Measurements from ENCODE around the gene ITPK1.
"Not testable (repeated sequence)": the region's sequence is repeated elsewhere in the genome, so short reads cannot be mapped to it uniquely, and the experiment has no call there.

The ITPK1 gene

GRCh38 chr14:93128725-93129459, 13.2 kb upstream of the ITPK1 start:
- no peak for DNase-seq (ENCODE audit: low read depth)

- no peak for DNase-seq (ENCODE audit: low read depth)
Observed at GRCh38 chr14:93126111-93126510, 10.4 kb upstream of the ITPK1 start.

- DNase-seq (ENCODE audit: low read depth): no peak
Observed at GRCh38 chr14:93122826-93123225, 7.1 kb upstream of the ITPK1 start.

DNA sequence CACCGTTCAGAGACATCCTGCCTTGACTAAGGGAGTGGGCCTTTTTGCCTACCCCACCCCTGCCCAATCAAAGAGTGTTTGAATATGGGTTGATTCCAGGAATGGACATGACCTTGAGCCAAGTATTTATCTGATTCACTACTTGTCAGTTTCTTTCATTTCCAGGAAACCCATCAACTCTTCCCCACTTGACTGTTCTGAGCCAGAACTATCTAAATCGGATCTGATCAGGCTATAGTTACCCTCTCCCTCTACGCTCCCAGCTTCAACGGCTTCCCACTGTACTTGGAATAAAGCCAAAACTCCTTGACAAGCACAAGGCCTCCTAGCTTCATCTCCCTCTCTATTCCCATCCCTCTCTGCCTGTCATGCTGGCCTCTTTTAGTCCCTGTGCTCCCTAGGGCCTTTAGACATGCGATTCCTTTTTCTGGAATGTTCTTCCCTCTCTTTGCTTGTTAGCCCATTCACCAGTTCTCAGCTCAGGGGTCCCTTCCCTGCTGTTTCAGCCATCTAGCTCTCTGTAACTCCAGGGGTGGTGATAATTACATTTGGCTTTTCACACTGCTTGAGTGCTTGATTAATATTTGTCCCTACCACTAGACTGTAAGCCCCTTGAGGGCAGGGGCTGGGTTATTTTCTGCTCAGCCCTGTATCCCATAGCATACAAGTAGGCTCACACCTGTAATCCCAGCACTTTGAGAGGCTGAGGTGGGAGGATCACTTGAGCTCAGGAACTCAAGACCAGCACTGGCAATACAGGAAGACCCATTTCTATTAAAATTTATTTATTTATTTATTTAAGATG, 5.5 kb upstream of the ITPK1 start:
- DNase-seq (ENCODE audit: low read depth): no peak

GRCh38 chr14:93120517-93120916, 4.8 kb upstream of the ITPK1 start:
- DNase-seq (ENCODE audit: low read depth): no peak

- no peak for DNase-seq (ENCODE audit: low read depth)
Observed at GRCh38 chr14:93116676-93117200, 1.0 kb upstream of the ITPK1 start.

- peak; percentile 71 for DNase-seq (ENCODE audit: low read depth)
Observed at GRCh38 chr14:93115069-93115820, 480 bp downstream of the ITPK1 start.

DNA sequence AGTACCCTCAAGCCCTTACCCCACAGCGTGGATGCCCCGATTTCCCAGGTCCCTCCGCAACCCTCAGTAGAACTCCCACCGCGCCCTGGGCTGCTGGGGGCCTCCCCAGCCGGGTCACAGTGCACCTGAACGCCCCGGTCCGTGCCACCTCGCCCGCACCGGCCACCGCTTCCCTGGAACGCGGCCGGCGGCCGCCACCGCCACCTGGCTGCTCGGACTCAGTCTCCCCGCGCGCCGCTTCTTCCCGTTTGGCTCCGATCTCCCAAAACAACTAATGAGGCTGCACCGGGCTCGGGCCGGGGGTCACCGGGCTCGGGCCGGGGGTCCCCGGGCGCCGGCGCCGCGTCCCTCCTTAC, 1.0 kb downstream of the ITPK1 start:
- DNase-seq (ENCODE audit: low read depth): no peak

DNA sequence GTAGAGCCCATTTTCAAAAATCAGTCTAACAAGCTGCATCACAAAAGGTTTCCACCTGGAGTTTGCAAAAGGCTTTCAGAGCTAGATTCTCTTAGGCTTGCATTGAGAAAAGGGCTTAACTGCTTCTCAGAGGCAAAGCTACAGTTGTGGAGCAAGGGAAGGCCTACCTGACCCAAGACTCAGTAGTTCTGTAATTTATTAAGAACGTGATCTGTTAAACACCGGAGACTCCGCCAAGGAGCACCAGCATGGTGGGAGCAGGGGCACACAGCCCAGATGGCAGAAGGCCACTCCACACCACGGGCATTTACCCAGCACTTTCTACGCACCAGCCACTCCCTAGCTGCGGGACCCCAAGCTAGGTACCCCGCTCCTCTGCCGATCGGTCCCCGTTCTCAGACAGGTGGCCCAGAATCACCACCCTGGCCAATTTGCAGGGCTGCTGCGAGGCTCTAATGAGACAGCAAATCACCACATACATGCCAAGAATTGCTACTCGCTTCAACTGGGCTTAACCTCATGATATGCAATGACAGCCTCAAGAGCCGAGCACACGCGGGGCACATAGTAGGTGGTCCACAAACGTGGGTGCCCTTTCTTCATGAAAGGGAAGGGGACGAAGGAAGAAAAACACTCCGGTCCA, 1.5 kb downstream of the ITPK1 start:
- no peak for DNase-seq (ENCODE audit: low read depth)

DNA sequence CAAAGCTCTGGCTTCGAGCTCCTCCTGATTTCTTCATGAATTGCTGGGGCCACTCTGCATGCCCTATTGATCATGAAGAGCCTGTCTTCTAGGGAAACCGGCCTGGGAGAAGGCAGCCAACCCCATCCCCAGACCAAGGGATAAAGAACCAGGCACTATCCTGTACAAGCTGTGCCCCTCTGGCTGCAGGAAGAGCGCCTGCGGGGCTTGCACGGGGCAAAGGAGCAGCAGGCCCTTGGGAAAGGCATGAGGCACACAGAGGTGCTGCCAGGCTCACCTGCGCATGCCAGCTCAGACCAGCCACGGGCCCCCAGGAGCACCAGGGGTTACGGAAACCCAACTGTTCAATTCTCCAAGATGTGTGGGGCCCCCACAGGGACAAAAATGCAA, 2.1 kb downstream of the ITPK1 start:
- no peak for DNase-seq (ENCODE audit: low read depth)

DNA sequence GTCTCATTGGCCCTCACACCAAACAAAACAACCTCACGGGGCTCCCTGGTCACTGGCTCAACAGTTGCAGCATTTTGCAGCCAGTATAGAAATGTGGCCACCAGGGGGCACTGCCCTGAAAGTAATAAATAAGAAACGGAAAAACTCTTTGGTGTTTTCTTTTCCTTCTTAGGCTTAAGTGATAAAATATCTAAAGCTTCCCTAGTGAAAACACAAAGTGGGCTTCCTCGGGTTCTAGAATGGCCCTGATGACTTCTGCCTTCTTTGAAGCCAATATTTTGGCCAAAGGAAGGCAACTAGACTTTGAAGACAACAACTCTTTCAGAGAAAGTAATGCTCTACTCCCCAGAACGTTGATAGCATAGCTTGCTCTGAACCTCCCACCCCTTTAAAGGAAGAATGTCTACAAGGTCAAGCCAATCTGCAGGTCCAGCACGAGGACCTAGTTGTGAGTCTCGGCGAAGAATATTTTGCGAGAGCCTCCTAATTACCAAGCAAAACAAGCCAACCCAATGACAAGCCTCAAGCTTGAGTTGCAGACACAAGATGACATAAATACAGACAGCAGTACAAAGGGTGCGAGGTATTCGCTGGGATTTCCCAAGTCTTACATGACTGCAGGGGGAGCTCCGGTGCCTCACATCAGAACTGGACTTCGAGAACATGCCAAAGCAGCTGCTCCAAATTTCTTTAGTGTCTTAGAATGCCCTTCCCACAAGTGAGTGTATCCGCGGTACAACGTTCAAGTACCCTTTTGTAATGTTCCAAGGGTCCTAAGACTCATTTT, 2.6 kb downstream of the ITPK1 start:
- DNase-seq (ENCODE audit: low read depth): peak; percentile 69

DNA sequence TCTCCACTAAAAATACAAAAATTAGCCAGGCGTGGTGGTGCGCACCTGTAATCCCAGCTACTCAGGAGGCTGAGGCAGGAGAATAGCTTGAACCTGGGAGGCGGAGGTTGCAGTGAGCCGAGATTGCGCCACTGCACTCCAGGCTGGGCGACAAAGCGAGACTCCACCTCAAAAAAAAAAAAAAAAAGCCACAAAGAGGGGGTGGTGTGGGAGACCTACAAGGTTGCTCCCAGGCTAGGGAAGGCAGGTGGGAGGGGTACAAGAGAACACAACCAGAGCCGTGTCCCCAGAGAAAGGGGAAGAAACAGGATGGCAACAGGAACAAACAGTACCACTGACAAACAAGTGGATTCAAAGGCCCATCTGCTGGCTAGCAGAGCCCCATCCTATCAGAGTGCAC, 4.2 kb downstream of the ITPK1 start:
- not testable (repeated sequence) for DNase-seq (ENCODE audit: low read depth)

DNA sequence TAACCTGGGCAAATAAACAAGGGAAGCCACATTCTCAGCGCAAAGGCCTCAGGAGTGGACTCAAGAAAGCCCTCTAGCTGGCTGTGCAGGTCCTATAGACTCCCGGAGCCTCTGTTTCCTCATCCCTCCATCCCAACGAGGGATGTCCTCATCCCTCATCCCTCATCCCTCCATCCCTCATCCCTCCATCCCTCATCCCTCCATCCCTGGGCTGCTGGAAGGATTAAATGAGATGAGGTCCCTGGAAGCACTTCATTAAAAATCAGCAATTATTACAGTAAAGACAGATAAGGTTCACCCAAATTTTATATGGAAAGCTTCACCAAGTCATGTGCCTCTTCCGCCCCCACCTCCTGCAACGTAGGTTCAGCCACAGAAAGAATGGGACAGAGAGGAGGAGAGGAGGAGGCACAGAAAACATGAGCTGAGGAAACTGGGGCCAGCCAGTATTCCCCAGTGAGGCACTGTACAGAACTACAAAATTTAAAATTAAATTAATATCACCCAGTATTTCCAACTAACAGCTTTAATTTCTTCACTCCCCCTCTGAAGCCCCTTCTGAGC, 4.8 kb downstream of the ITPK1 start:
- DNase-seq (ENCODE audit: low read depth): no peak

DNA sequence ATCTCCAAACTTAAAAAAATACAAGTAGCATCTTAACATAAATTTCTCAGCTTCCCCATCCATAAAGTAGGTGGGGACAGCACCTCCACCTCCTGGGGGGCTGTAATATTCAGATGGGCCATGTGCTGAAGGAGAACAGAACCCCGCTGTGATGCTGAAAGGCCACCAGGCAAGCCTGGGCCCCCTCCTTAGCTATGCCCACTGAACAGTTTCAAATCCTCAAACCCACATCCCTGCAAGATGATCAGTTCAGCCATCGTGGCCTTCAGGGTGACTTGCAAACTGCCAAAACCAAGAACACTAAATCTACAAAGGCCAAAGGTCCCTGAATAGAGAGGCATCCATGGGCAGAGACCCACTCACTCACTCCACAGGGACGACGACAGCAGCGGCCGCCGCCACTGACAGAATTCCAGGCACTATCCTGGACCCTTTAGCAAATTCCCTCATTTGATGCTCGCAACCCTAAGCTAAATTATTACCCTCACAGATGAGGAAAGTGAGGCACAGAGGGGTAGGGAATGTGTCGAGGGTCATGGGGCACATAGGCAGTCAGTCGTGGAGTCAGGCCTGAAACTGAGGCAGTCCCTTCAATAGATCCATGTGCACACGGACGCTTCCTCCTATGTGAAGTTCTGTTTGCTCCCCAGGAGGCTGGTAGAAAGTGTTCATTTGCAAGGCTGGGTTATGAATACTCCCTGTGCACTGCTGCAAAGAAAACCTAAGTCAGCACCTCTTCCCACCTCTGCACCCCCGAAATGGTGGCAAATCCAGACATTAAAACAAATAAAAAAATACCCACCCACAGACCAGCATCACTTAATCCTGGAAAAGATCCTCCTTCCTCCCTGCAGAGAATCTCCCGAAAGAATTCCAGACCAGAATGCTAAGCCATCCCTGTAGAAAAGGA, 5.9 kb downstream of the ITPK1 start:
- DNase-seq (ENCODE audit: low read depth): no peak

DNA sequence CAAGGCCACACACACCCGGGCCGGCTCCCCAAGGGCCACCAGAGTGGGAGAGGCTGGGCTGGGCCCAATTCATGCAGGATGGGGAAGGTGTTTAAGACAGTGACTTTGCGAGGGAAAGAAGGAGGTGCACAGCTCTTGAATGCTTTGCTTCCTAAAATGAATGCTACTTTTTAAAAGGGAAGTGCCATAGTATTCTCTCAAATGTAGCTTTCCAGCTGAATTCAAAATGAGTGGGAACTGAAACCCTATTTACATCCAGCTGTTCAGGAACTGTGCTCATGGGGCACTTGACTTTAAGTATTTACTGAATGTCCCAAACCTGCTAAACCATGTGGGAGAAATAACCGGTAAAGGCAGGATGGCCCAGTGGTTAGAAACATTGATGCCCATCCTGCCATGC, 7.6 kb downstream of the ITPK1 start:
- no peak for DNase-seq (ENCODE audit: low read depth)

DNA sequence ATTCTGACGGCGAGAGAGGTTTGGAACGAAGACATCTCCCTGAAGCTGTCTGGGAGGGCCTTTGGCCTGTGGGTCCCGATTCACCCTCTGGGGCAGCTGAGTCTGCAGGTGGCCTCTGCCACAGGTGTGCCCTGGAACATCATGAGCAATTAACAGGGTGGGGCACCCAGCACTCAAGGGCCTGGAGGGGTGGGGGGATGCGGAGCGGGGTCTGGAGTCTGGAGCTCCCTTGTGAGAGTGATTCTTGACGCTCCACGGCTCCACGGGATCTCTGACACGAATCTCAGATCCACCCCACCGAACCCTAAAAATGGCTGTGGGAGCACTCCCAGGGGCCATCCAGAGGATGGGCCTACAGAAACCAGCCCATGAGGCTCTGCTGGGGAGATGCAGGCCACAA, 8.3 kb downstream of the ITPK1 start:
- no peak for DNase-seq (ENCODE audit: low read depth)

GRCh38 chr14:93106541-93107156, 9.1 kb downstream of the ITPK1 start:
- DNase-seq (ENCODE audit: low read depth): no peak

- not testable (repeated sequence) for DNase-seq (ENCODE audit: low read depth)
Observed at GRCh38 chr14:93105856-93106255, 9.9 kb downstream of the ITPK1 start.

DNA sequence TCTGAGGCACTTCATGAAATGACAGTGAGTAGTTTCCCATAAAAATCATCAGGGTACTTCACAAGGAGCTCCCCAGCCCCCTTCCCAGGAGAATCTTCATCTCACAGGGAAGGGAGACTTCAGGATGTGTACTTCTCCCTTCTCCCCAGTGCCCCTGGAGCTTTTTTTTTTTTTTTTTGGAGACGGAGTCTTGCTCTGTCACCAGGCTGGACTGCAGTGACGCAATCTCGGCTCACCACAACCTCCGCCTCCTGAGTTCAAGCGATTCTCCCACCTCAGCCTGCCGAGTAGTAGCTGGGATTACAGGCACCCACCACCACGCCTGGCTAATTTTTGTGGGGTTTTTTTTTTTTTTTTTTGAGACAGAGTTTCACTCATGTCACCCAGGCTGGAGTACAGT, 10.4 kb downstream of the ITPK1 start:
- no peak for DNase-seq (ENCODE audit: low read depth)

GRCh38 chr14:93104961-93105360, 10.8 kb downstream of the ITPK1 start:
- DNase-seq (ENCODE audit: low read depth): no peak
